ENCODE results near the gene TF.

Gene TF

DNA sequence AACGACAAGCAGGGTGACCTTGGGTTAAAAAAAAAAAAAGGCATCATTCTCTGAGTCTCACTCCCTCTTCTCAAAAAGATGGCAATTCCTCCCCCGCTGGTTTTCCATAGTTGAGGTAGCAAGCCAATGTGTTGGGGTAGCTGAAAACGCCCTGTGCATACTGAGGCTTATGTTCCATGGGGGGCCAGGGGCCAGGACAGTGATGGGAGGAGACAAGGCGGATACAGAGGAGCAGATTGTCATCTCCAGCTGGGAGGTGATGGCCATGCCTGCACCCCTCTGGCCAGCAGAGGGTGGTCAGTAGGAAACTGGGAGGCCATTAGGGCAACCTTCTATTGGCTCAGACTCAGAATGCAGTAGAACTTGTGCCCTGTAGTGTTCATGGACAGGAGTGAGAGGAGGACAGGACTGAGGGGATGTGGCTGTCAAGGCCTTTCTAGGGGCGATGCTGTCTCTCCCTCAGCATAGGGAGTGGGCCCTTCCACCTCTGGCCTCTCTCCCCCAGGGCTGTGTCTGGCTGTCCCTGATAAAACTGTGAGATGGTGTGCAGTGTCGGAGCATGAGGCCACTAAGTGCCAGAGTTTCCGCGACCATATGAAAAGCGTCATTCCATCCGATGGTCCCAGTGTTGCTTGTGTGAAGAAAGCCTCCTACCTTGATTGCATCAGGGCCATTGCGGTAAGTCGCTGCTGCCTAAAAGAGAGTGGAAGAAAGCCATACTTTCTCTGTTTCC, 1.9 kb downstream of the TF start:
- DNase-seq, result no peak

DNA sequence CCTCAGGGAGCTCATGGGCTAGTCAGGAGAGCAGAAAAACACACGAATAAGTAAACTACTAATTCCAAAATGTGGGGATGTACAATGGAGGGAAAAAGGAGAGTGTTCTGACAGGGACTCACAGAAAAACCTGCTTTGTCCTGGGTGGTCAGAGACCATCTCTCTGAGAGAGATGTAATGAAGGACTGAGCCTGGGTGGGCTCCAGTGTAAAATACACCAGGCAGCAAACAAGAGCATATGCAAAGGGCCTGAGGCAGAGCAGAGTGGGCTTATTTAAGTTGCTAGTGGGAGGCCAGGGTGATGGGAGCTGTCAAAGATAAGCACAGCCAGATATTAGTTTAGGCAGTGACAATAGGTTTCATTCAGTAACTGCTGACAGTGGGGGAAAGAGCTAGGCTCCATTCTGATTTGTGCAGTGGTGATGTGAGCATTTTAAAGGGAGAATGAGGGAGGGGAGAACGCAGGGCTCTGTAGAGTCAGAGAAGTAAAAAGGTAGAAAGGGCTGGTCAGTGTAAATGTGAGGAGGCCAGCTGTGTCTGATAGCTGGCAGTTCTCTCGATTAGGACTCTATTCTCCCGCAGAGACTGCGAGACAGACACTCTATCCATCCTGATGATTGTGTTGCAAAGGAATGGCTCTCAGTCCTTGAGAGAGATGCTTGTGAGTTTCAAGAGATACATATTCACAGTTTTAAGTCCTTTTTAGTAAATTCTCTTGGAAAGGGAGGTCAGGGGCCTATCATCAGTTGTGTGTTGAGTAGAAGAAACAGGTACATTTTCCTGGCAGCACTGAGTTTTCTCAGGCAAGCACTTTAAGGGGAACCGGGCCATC, 3.5 kb downstream of the TF start:
- no peak for DNase-seq

DNA sequence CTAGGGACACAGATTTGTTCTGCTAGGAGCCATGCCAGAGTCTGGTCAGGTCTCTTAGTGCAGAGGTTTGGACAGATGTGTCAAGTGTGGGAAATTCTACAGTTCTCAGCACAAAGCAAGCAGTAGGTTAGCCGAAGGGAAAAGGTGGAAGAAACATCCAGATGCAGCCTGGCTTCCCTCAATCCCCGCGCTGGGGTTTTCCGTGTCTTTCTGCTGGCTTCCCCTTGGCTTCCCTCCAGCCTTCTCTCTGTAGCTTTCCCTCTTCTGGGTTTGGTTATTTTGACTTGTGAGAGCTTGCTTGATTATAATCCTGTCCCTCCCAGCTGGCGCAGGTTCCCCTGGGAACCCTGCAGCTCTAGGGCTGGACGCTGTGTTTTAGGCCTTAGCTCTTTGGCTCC, 4.1 kb downstream of the TF start:
- no peak for DNase-seq

DNA sequence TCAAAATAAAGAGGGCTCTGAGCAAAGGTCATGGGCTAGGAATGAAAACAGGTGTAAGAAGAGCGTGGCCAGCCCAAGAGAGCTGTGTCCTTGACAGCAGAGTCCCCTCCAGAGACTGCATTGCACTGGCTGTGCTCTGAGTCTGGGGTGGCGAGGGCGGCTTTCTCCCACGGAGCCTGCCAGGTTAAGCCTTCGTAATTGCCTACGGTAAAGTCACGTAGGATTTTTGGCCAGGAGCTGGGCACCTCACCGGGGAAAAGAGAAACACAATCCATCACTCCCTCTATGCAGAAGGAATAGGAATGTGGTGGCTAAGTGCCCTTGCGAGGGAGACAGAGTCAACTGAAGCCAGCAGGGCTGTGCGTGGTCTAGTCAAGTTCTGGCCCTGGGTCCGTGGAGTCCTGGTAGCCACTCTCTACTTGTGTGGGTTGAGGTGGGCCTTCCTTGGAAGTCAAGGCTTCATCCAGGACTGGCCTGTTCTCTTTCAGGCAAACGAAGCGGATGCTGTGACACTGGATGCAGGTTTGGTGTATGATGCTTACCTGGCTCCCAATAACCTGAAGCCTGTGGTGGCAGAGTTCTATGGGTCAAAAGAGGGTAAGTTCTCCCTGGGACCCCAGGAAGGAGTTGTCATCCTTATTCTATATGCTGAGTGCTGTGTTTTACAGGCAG, 7.0 kb downstream of the TF start:
- DNase-seq, result no peak

DNA sequence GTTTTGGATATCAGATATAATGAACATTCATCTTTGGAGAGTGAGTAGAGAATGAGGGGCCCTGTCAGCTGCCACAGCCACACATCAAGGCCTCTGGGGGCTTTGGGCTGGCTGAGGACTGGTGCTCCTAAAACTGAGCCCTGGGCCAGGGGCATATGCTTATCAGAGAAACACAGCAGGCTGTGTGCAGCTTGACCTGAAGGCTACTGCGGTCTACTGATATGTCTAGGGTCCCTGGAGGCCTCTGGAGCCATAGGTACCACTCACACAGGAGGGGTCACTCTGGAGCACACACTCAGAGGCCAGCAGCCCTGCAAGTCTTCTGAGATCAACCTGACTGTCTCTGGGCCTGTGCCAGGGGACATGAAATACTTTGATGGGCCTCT, 7.6 kb downstream of the TF start:
- no peak for DNase-seq

DNA sequence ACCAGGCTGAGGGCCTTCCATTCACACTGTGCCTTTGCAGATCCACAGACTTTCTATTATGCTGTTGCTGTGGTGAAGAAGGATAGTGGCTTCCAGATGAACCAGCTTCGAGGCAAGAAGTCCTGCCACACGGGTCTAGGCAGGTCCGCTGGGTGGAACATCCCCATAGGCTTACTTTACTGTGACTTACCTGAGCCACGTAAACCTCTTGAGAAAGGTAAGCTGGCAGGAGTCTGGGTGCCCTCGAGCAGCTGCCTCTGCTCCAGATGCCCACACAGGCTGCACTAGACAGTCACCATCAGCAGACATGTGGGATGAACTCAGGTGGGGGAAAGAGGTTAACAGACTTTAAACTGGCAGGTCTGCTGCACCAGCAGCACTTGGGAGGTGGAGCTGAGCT, 8.3 kb downstream of the TF start:
- DNase-seq, result no peak

DNA sequence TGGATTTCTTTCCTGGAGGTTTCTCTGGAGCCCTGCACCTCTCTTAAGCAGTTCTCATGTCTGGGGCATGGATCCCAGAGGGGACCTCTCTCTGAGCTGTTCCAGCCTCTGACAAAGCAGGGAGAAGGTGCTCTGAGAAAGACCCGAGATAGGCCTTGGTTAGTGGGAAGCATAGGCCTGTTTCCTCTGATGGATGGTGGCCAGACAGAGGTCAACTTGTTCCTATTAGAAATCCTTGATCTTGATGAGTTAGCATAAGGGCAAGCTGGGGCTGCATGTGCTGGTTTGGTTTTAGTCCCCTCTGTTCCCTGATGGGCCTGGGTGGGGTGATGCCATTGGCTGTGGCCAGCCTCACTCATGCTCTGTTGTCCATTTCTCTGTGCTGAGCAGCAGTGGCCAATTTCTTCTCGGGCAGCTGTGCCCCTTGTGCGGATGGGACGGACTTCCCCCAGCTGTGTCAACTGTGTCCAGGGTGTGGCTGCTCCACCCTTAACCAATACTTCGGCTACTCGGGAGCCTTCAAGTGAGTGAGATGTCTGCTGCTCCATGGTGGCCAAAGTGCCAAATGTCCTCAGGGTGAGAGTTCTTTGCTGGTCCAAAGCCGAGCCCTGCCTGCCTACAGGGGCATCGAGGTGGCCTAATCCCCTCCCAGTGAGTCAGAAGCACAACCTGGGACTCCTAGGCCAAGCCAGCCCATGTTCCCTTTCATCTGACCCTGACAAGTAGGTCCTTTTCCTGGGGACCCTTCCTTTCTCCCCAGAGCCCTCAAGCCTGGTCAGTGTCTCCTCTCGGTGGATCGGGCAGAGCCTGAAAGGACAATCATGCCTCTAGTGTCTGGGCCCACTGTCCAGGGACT, 9.0 kb downstream of the TF start:
- no peak for DNase-seq

DNA sequence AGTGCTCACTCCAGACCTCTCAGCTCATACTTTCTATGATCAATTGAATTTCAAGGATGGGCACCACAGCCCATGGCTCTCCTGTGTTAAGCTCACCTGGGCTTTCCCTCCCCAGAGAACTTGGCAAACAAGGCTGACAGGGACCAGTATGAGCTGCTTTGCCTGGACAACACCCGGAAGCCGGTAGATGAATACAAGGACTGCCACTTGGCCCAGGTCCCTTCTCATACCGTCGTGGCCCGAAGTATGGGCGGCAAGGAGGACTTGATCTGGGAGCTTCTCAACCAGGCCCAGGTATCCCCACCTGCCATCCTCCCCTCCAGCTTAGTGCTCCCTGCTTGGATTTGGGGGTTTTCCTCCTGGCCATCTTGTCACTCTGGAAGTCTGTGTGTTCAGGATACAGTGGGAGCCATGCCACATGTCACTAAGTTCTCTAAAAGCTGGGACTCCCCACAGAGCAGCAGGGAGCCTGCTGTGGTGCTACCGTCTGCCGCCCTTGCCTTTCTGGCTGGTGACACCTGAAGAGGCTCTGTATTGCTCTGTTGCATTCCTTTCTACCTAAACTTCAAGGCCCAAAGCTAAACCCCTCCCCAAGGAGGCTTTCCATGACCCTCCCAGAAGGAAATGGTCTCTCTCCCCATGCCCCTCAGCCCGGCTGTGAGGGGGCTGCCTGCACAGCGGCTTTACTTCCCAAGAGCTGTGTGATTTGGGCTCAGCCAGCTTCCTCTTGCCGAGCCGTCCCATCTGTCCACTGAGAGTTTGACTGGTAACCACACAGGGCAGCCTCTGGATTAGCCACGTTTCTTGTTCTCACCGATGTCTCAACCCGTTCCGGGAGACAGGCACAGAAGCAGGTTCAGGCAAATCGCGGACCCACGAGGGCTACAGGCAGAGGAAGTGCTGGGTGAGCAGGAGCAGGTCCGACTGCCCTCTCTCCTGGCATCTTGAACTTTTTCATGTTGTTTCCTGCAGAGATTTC, 10.8 kb downstream of the TF start:
- no peak for DNase-seq

DNA sequence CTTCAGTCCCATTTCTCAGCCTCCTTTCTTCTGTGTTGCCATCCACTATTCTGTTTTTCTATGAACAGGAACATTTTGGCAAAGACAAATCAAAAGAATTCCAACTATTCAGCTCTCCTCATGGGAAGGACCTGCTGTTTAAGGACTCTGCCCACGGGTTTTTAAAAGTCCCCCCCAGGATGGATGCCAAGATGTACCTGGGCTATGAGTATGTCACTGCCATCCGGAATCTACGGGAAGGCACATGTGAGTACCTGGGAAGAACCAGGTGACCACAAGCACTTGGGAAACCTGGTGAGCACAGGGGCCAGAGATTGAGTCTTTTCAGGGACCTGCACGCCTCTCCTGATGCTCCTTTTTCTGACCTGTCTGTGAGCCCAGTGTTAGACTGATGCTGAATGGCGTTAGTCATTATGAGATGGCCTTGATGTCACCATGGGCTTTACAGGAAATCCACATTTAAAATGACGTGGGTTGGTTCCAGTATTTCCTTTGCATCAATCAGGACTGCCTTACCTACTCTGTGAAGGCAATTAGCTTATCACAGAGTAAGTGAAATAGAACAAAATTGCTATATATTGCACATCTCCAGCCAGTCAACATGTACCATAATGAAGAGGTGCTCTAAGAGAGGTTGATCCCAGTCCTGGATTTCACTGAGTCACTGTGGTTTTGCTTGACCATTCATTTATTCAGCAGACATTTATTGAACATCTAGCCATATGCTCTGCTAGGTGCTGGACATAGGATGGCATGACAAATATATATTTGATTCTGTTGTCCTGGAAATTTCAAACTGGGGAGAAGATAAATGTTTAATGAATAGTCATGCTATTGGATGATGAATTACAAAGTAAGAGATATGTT, 11.7 kb downstream of the TF start:
- DNase-seq, result no peak

DNA sequence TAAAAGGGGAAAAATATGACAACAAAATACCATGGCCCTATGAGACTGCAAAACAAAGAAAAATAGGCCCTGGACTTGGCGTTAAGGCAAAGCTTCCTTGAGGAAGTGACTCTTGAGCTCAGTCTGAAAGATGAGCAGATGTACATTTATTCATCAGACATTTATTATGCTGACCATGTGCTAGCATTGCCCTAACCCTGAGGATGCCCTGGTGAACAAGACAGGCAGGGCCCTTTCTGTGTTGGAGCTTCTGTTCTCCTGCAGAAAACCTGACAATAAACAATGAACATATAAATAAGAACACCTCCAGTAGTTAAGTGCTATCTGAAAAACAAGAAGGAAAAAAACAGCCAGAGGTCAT, 12.4 kb downstream of the TF start:
- no peak for DNase-seq

DNA sequence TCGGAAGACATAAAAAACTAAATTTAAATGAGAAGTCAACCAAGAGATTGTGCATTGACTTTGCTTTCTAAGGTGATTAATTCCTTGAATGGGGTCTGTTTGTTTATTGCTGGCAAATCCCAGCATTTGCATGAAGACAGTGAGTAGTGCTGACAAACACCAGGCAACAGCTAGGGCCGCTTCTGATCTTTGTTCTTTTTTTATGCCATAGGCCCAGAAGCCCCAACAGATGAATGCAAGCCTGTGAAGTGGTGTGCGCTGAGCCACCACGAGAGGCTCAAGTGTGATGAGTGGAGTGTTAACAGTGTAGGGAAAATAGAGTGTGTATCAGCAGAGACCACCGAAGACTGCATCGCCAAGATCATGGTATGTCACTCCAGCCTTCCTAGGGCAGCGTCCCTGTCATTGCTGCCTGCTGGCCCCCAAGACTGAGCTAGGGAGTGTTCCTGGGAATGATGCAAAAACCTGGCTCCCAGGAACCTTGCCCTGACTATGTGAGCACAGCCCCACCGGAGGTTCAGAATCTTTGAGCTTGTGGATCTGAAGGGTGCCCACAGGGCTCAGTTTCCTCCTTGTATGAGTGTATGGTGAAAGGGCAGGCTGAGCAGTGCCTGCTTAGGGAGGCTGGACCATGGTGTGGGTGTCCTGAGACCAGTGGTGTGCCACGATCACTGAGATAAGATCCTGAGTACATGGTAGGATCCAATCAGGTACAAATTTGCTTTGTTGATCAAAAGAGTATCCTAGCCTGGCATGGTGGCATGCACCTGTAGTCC, 13.0 kb downstream of the TF start:
- DNase-seq, result no peak

DNA sequence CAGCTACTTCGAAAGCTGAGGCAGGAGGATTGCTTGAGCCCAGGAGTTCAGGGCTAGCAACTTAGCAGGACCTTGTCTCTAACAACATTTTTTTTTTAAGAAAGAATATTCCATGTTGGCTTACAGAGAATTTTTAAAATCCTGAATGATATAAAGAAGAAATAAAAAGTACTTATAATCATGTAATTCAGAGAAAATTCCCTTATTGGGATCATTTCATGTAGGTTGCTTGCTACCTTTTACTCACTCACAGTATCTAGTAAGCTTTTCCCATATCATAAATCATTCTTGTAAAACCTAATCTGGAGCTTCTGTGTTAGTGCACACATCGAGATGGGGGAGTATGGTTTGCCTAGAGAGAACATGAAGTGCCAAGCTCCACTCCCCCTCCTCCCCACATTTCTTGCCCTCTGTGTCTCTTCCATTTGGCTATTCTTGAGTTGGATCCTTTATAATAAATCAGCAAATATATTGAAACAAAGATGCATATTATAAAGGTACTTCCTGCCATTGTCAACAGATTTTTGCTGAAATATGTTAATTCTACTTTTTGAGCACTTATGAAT, 13.6 kb downstream of the TF start:
- DNase-seq, result no peak

DNA sequence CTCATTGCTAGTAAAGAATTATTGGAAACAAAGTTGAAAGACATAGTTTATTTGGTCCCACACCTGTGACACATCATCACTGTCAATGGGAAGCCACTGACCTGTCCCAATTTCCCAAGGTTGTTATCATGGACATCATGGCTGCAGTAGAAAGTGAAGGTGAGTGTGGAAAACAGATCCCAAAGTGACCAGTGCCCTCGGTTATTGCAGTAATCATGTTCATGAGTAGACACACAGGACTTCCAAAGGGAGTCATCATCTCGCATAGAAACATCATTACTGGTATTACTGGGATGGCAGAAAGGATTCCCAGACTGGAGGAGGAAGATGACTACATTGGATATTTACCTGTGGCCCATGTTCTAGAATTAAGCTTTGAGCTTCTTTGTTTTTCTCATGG, 14.7 kb downstream of the TF start:
- DNase-seq, result no peak

DNA sequence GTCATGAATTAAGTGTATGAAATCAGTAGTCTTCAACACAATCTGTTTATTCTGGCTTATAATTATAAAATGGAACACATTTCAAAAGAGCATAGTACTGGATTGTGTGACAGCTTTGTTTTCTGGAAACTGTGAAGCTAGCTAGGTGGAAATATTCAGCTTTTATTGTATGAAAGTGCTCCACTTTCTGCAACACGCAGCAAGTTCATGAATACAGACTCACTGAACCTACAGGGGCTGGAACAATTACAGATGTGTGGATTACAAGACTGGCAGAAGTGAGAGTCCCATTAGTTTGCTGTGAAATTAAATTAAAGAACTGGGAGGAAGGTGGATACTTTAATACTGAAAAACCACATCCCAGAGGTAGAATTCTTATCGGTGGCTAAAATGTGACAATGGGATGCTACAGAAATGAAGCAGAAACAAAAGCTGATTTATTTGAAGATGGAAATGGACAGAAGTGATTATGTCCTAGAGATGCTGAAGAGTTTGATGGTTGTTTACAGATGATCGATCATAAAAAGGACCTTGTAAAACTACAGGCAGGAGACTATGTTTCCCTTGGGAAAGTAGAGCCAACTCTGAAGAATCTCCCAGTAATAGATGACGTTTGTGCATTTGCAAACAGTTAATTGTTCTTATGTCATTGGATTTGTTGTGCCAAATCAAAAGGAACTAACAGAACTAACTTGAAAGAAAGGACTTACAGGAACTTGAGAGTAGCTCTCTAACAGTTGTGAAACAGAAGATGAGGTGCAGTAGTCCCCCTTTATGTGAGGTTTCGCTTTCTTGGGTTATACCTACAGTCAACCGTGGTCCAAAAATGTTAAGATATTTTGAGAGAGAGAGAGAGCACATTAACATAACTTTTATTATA, 15.7 kb downstream of the TF start:
- no peak for DNase-seq

DNA sequence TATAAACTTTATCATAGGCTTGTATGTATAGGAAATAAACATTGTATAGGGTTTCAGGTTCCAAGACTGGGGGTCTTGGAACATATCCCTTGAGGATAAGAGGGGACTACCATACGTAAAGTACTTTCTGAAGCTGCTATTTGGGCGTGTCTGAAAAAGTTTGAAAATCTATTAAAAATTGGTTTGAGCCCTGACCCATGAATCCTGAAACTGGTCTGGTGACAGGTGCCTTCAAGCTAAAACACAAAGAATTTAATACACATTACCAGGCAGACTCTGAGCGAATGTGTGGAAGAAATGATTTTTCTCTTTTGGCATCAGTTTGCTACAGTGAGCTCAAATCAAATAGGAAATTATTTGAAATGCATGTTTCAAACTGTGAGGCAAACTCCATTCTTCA, 16.3 kb downstream of the TF start:
- no peak for DNase-seq

DNA sequence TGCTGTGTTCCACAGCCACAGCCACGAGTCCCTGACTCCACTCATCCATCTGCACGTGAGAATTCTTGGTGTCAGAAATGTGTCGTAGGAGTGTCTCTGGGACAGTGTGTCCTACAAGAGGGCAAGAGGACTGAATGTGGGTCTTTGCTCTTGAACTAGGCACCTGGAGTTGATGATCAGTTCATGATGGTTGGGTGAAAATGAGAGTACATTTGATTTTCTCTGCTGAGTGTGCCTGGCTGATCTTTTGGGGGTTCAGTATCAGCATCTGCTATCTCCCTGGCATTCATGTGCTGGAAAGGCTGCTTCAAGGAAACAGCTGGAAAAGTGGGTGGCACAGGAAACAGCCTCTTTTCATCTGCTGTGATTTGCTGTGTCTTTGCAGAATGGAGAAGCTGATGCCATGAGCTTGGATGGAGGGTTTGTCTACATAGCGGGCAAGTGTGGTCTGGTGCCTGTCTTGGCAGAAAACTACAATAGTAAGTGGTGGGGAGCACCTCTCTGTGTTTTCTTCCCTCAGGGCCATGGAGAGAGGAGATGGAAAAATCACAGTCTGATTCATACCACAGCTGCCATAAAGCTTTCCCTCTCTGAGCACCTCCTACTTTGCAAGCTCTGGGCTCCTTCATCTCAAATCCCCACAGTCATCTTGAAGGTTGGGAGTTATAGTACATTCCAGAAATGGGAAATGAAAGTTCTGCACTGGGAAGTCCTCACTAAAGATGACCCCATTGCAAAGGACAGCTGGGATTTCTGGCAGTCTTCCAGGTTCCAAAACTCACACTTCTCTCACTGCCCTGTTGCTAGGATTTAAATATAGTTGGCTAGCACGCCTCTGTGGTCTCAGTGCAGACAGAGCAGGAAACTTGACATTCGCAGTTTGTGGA, 17.8 kb downstream of the TF start:
- no peak for DNase-seq

DNA sequence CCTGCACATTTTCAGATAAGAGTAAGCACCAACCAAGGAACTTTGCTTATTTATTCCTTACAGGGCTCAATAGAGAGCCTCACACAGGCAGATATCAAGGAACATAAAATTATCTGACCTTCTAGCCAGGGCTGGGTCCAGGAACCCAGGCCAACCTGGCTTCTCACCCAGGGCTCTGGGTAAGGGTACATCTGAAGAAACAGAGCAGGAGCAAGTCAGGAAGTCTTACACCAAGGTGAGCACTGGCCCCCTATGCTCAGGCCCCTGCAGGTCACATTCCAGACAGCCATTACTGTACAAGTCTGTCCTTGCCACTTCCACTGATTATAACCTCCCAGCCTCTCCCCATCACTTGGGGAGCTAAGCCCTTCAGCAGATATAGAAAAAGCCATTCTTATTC, 19.1 kb downstream of the TF start:
- no peak for DNase-seq

DNA sequence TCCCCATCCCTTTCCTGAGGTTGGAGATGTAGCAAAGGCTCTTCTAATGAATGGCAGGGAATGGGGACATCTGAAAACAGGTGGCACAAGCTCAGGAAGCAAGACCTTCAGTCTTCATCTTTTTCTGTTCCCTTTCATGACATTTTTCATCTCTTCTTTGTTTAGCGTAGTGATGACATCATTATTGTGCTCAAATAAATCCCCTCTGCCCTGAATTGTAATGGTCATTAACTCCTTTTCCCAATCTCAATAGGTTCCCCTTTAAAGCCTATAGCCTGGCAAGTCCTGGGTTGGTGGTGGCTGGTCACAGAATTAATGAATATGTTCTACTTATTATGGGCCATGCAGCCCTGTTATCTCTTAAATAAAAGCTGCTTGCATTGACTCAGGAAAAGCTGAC, 21.4 kb downstream of the TF start:
- DNase-seq, result no peak
